Measurements from ENCODE around the gene DPYD. TPM values are rescaled to one million over a fixed set of nuclear protein-coding genes. Genes with fewer than 3 reads are reported as not detected.

Gene DPYD
- total RNA-seq, 1 donor from 2014 or later, result 9.2 TPM

DNA sequence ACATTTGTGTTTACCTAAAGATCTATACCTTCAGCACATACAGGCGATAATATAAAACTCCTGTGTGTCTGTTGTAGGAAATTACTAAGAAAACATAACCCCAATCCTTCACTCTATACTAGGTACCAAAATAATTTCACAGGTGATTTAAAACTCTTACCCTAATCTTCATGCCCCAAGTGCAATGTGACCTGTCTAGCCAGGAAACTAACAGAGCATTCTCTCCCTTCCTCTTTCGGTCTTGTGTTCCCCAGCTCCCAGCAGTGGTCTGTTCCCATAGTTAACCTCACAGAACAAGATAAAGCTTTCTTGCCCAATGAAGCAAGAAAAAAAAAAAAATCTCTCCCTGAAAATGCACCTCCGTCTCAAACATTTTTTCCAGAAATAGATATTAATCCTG, 493.5 kb downstream of the DPYD start:
- no peaks in the 10 kb centered on the region for H3K9me3 ChIP-seq (replicated peaks)
- no peak for DNase-seq
- H3K4me1 ChIP-seq, result no peaks in the 10 kb centered on the region
- intact Hi-C loops (cut with micrococcal nuclease), result no loop called here
- no peaks in the 10 kb centered on the region for H3K36me3 ChIP-seq
- no peak overlapping the region for H3K4me3 ChIP-seq
- H3K27ac ChIP-seq (replicated peaks), result no peak overlapping the region
- H3K27me3 ChIP-seq (ENCODE audit: low read depth), result no peaks in the 10 kb centered on the region
- TF ChIP-seq, protein P1, sequence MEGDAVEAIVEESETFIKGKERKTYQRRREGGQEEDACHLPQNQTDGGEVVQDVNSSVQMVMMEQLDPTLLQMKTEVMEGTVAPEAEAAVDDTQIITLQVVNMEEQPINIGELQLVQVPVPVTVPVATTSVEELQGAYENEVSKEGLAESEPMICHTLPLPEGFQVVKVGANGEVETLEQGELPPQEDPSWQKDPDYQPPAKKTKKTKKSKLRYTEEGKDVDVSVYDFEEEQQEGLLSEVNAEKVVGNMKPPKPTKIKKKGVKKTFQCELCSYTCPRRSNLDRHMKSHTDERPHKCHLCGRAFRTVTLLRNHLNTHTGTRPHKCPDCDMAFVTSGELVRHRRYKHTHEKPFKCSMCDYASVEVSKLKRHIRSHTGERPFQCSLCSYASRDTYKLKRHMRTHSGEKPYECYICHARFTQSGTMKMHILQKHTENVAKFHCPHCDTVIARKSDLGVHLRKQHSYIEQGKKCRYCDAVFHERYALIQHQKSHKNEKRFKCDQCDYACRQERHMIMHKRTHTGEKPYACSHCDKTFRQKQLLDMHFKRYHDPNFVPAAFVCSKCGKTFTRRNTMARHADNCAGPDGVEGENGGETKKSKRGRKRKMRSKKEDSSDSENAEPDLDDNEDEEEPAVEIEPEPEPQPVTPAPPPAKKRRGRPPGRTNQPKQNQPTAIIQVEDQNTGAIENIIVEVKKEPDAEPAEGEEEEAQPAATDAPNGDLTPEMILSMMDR (IDR thresholded peaks at IDR 0.05; ENCODE audit: borderline replicate concordance), result no peak

DNA sequence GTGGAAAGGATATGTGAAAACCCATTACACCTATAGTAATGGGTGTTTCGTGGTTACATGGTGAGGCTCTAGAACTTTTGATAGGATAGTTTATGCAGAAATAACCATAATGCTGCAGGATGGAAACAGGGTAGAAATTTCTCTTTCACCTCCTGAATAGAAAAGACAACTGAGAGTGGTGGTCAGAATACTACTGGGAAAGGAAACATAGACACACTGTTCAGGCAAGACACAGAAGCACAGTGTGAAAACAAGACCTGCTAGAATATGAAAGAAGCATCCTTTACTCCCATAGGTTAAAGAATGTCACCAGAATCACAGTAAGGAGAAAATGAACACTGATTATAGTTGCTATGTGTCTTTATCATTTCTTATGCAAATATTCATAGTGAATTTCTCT, 496.6 kb downstream of the DPYD start:
- intact Hi-C loops (cut with micrococcal nuclease), result no loop called here
- H3K9me3 ChIP-seq (replicated peaks), result no peaks in the 10 kb centered on the region
- no peak overlapping the region for H3K4me3 ChIP-seq
- DNase-seq, result no peak
- H3K27me3 ChIP-seq (ENCODE audit: low read depth), result no peaks in the 10 kb centered on the region
- TF ChIP-seq, protein P1 (IDR thresholded peaks at IDR 0.05; ENCODE audit: borderline replicate concordance), result no peak
- H3K36me3 ChIP-seq, result no peaks in the 10 kb centered on the region
- H3K27ac ChIP-seq (replicated peaks), result no peak overlapping the region
- H3K4me1 ChIP-seq, result no peaks in the 10 kb centered on the region

DNA sequence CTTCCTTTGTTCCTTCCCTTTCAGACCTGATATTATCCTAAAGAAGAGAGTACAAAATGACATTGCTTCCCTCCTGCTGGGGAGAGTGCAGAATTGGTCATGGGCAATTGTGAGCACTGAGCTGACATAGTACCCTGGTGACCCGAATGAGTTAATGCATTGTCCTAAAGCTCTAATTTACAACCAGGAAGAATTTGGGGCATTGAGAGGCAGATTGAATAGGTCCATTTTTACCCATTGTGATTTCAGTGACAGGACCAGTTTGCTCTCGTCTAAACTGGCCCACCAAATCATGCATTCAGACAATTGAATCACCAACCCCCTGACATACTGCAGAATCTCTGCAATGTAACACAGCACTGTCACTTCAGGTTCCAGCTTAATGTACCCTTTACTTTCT, 497.4 kb downstream of the DPYD start:
- no peaks in the 10 kb centered on the region for H3K4me1 ChIP-seq
- TF ChIP-seq, protein P1 (IDR thresholded peaks at IDR 0.05; ENCODE audit: borderline replicate concordance), result no peak
- no peak overlapping the region for H3K27ac ChIP-seq (replicated peaks)
- H3K9me3 ChIP-seq (replicated peaks), result no peaks in the 10 kb centered on the region
- no peak overlapping the region for H3K4me3 ChIP-seq
- no peaks in the 10 kb centered on the region for H3K27me3 ChIP-seq (ENCODE audit: low read depth)
- intact Hi-C loops (cut with micrococcal nuclease), result no loop called here
- H3K36me3 ChIP-seq, result no peaks in the 10 kb centered on the region
- DNase-seq, result no peak

DNA sequence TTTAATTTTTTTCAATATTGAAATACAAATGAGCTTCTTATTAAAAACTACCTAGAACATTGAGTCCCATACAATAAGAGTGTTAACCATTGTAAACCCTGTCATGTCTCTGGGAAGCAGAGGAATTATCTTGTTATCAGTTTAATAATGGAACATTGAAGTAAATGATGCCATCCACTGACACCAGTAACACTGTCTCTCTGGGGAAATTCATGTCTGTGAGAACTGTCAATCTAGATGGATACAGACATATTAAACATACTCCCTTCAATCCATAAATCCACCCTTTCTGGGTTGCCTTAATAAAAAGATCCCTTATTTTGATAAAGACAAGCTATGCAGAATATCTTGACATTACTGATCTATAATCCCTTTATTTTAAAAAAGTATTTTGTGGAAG, 503.2 kb downstream of the DPYD start:
- H3K4me3 ChIP-seq, result no peak overlapping the region
- TF ChIP-seq, protein P1 (IDR thresholded peaks at IDR 0.05; ENCODE audit: borderline replicate concordance), result no peak
- no peaks in the 10 kb centered on the region for H3K9me3 ChIP-seq (replicated peaks)
- intact Hi-C loops (cut with micrococcal nuclease), result no loop called here
- no peaks in the 10 kb centered on the region for H3K27me3 ChIP-seq (ENCODE audit: low read depth)
- H3K4me1 ChIP-seq, result no peaks in the 10 kb centered on the region
- DNase-seq, result no peak
- no peak overlapping the region for H3K27ac ChIP-seq (replicated peaks)
- no peaks in the 10 kb centered on the region for H3K36me3 ChIP-seq

DNA sequence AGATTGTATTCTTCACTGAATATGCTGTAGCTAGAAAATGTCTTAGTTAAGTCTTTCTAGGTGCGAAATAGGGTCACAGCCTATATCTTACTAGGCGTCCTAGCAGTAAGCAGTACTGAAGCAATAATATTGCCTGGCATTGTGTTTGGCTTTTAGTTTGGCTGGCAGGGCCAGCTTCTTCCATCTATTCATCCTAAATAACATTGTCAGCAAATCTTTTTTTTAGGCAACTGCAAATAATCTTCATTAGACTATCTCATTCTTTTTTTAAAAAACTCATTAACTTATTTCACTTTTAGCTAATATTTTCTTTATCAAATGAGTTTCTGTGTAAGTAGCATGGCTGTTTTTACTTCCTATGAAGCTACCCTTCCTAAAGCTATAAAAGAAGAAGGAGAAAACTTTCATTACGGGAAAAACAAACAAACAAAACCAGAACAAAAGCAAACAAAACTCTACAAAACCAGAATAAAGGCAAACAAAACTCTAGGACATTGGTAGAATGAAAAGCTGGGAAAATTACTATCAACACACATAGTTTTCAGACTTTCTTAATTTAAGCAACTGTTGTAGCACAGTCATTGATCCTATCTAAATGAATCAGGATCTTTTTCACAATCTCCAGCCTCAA, 506.0 kb downstream of the DPYD start:
- peaks cover under 1% of the 10 kb centered on the region for H3K36me3 ChIP-seq
- TF ChIP-seq, protein P1 (IDR thresholded peaks at IDR 0.05; ENCODE audit: borderline replicate concordance), result no peak
- no peak overlapping the region for H3K4me3 ChIP-seq
- H3K9me3 ChIP-seq (replicated peaks), result no peaks in the 10 kb centered on the region
- H3K4me1 ChIP-seq, result no peaks in the 10 kb centered on the region
- H3K27me3 ChIP-seq (ENCODE audit: low read depth), result no peaks in the 10 kb centered on the region
- intact Hi-C loops (cut with micrococcal nuclease), result no loop called here
- H3K27ac ChIP-seq (replicated peaks), result no peak overlapping the region
- DNase-seq, result no peak
